ENCODE measurements around the gene KSR1. TPM values are rescaled to one million over a fixed set of nuclear protein-coding genes. Genes with fewer than 3 reads are reported as not detected.

The KSR1 gene
- total and polyA plus RNA-seq, 2 experiments from 2014 or later, result 0.98 to 2.5 TPM

DNA sequence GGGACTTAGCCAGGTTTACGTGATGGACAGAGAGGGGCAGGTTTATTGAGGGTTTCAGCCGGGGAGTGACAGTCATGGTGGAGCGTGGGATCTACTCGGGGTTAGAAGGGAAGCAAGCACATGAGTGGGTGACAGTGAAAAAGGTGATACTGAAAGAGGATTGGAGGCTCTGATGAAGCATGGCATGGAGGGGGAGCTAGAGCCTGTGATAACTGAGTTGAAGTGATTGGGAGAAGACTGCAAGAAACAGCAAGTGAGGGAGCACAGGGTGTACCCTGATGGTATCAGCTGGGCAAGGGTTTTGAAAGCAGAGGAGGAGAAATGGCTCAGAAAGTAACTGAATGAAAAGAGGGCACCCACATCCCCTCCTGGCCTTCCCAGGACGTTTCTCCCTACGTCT, 6.7 kb upstream of the KSR1 start:
- in situ Hi-C loops (cut with MboI), result loop anchor here (25.0 kb wide), 1 partner anchor 212 kb away; no protein-coding TSS in a partner anchor
- H3K79me2 ChIP-seq (ENCODE audit: insufficient read depth), result no peaks in the 10 kb centered on the region
- TF ChIP-seq EZH2 (IDR thresholded peaks at IDR 0.05; ENCODE audit: insufficient read depth, poor library complexity, severe bottlenecking) (no peak), EZH2phosphoT487 (IDR thresholded peaks at IDR 0.05; ENCODE audit: insufficient read depth, low read depth) (no peak)

DNA sequence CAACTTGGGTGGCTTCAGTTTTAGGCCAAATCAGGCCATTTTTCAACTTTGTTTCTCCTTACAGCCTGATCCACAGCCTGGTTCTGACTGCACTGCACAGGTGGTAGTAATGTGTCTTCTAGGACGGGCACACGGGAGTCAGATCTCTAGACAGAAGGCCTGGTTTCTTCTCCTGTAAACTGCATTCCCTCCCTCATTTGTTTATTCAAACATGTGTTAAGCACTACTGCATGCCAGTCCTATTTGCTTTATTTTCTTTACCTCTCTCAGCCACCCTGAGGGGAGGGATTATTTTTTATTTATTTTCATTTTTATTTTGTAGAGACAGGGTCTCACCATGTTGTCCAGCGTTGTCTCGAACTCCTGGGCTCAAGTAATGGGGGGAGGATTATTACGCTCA, 6.3 kb upstream of the KSR1 start:
- H3K9me3 ChIP-seq (ENCODE audit: low read depth), result no peaks in the 10 kb centered on the region
- H3K4me3 ChIP-seq, result no peak overlapping the region
- in situ Hi-C loops (cut with MboI), result loop anchor here (10.0 to 25.0 kb wide), 2 partner anchors 65 to 213 kb away; no protein-coding TSS in a partner anchor
- H3K27me3 ChIP-seq (replicated peaks; ENCODE audit: insufficient read depth), result peaks cover 13% of the 10 kb centered on the region; the same call in 1 of the 2 replicates
- no peaks in the 10 kb centered on the region for H3K79me2 ChIP-seq (ENCODE audit: insufficient read depth)
- no peaks in the 10 kb centered on the region for H3K9me2 ChIP-seq (ENCODE audit: insufficient read depth)
- TF ChIP-seq EZH2phosphoT487 (IDR thresholded peaks at IDR 0.05; ENCODE audit: insufficient read depth, low read depth) (no peak), EZH2 (IDR thresholded peaks at IDR 0.05; ENCODE audit: insufficient read depth, poor library complexity, severe bottlenecking) (no peak)
- H4K20me1 ChIP-seq (ENCODE audit: insufficient read depth), result no peaks in the 10 kb centered on the region
- no peak for DNase-seq
- H3K4me1 ChIP-seq (ENCODE audit: insufficient read depth), result peaks cover 11% of the 10 kb centered on the region
- 88 to 92% methylated on average over 5 of the region's 5 CpGs for WGBS, 2 experiments (ENCODE audit: low coverage in 1 of 2, low lambda C conversion rate in 2 of 2, missing lambda C conversion rate in 2 of 2)
- no peak overlapping the region for H3K9ac ChIP-seq
- no peak overlapping the region for H3K27ac ChIP-seq
- H3K4me2 ChIP-seq (ENCODE audit: unreplicated experiment), result no peak overlapping the region
- H3K36me3 ChIP-seq (ENCODE audit: low read depth), result no peaks in the 10 kb centered on the region
- no peak overlapping the region for H2AFZ ChIP-seq
- H3F3A ChIP-seq (ENCODE audit: insufficient read depth), result peaks cover 18% of the 10 kb centered on the region

More for the DNA sequence above, 6.7 kb upstream of the KSR1 start:
- H3K36me3 ChIP-seq (ENCODE audit: low read depth), result no peaks in the 10 kb centered on the region
- no peak overlapping the region for H3K4me2 ChIP-seq (ENCODE audit: unreplicated experiment)
- no peaks in the 10 kb centered on the region for H3K9me3 ChIP-seq (ENCODE audit: low read depth)
- no peak overlapping the region for H3K27ac ChIP-seq
- no peaks in the 10 kb centered on the region for H4K20me1 ChIP-seq (ENCODE audit: insufficient read depth)
- no peaks in the 10 kb centered on the region for H3K9me2 ChIP-seq (ENCODE audit: insufficient read depth)
- peaks cover 11% of the 10 kb centered on the region for H3K4me1 ChIP-seq (ENCODE audit: insufficient read depth)
- H3F3A ChIP-seq (ENCODE audit: insufficient read depth), result peaks cover 16% of the 10 kb centered on the region
- H2AFZ ChIP-seq, result no peak overlapping the region
- H3K27me3 ChIP-seq (replicated peaks; ENCODE audit: insufficient read depth), result peaks cover 10% of the 10 kb centered on the region; the same call in 1 of the 2 replicates
- DNase-seq, result no peak
- H3K9ac ChIP-seq, result no peak overlapping the region
- WGBS, 2 experiments (ENCODE audit: low coverage in 1 of 2, low lambda C conversion rate in 2 of 2, missing lambda C conversion rate in 2 of 2), result 71 to 75% methylated on average over 6 of the region's 6 CpGs
- H3K4me3 ChIP-seq, result no peak overlapping the region

DNA sequence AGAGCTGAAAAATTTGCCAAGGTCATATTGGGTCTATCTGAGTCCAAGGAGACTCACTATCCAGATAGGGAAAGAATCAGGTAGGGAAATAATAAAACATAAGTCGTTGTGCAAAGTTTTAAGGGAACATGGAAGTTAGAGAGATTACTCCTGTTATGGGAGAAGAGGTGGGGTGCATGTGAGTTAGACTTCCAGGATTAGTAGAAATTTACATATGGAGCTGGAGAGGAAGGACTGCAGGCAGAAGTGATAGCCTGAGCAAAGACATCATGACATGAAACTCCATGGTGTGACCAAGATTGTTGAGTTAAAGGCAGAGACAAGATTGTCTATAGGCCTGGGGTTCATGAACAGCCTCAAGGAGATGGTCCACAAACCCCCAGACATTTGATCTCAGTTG, 5.8 kb upstream of the KSR1 start:
- no peak for DNase-seq
- TF ChIP-seq EZH2phosphoT487 (IDR thresholded peaks at IDR 0.05; ENCODE audit: insufficient read depth, low read depth) (no peak), EZH2 (IDR thresholded peaks at IDR 0.05; ENCODE audit: insufficient read depth, poor library complexity, severe bottlenecking) (no peak)
- no peak overlapping the region for H3K4me2 ChIP-seq (ENCODE audit: unreplicated experiment)
- no peaks in the 10 kb centered on the region for H3K36me3 ChIP-seq (ENCODE audit: low read depth)
- H3K4me1 ChIP-seq (ENCODE audit: insufficient read depth), result peaks cover 11% of the 10 kb centered on the region
- WGBS, 2 experiments (ENCODE audit: low coverage in 1 of 2, low lambda C conversion rate in 2 of 2, missing lambda C conversion rate in 2 of 2), result 56 to 68% methylated on average over 1 of the region's 1 CpG
- no peak overlapping the region for H2AFZ ChIP-seq
- no peaks in the 10 kb centered on the region for H3K9me2 ChIP-seq (ENCODE audit: insufficient read depth)
- no peak overlapping the region for H3K4me3 ChIP-seq
- in situ Hi-C loops (cut with MboI), result loop anchor here (10.0 kb wide), 1 partner anchor 64 kb away; no protein-coding TSS in a partner anchor
- peaks cover 13% of the 10 kb centered on the region; the same call in 1 of the 2 replicates for H3K27me3 ChIP-seq (replicated peaks; ENCODE audit: insufficient read depth)
- peaks cover 22% of the 10 kb centered on the region for H3F3A ChIP-seq (ENCODE audit: insufficient read depth)
- no peak overlapping the region for H3K27ac ChIP-seq
- H3K9ac ChIP-seq, result no peak overlapping the region
- H4K20me1 ChIP-seq (ENCODE audit: insufficient read depth), result no peaks in the 10 kb centered on the region
- H3K79me2 ChIP-seq (ENCODE audit: insufficient read depth), result no peaks in the 10 kb centered on the region
- H3K9me3 ChIP-seq (ENCODE audit: low read depth), result no peaks in the 10 kb centered on the region

DNA sequence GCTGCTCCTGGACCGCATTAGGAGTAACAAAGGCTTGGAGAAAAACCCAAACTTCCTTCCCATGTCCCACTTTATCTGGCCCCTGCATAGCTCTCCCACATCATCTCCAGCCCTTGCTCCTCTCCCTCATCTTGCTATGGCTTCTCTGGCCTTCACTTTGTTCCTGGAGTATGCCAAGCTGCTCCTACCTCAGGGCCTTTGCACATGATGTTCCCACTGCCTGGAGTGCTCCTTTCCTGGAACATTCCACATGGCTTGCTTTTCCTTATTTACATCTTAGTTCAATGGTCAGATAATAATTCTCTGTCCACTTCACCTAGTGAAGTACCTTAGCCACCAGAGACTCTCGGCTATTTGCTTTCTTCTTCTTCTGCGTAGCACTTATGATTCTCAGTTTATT, 4.3 kb upstream of the KSR1 start:
- Histone ChIP-seq H3K9me2 (ENCODE audit: insufficient read depth) (no peaks in the 10 kb centered on the region), H3K4me3 (no peak overlapping the region), H3K27me3 (replicated peaks; ENCODE audit: insufficient read depth) (peaks cover 13% of the 10 kb centered on the region; the same call in 1 of the 2 replicates), H3K4me1 (ENCODE audit: insufficient read depth) (peaks cover 3% of the 10 kb centered on the region), H3K36me3 (ENCODE audit: low read depth) (no peaks in the 10 kb centered on the region), H4K20me1 (ENCODE audit: insufficient read depth) (no peaks in the 10 kb centered on the region), H3K79me2 (ENCODE audit: insufficient read depth) (no peaks in the 10 kb centered on the region), H2AFZ (no peak overlapping the region), H3F3A (ENCODE audit: insufficient read depth) (peaks cover 12% of the 10 kb centered on the region), H3K27ac (no peak overlapping the region), H3K4me2 (ENCODE audit: unreplicated experiment) (no peak overlapping the region), H3K9ac (no peak overlapping the region), H3K9me3 (ENCODE audit: low read depth) (no peaks in the 10 kb centered on the region)
- WGBS, 2 experiments (ENCODE audit: low coverage in 1 of 2, low lambda C conversion rate in 2 of 2, missing lambda C conversion rate in 2 of 2), result 96 to 100% methylated on average over 3 of the region's 3 CpGs
- in situ Hi-C loops (cut with MboI), result loop anchor here (10.0 kb wide), 1 partner anchor 63 kb away; no protein-coding TSS in a partner anchor
- DNase-seq, result no peak
- TF ChIP-seq EZH2phosphoT487 (IDR thresholded peaks at IDR 0.05; ENCODE audit: insufficient read depth, low read depth) (no peak), EZH2 (IDR thresholded peaks at IDR 0.05; ENCODE audit: insufficient read depth, poor library complexity, severe bottlenecking) (no peak)

Measured in GM23248 (cell line).